GM18868 (cell line): ENCODE measurements around the gene EDAR.

ENCODE experiments used
- ATAC-seq: cut with Tn5 transposase; IDR thresholded peaks from one replicate; pipeline ENCODE4 v1.9.1; 2021; ENCODE audit warnings: mild to moderate bottlenecking, moderate library complexity; ENCODE audit not compliant: unreplicated experiment

Gene EDAR

GRCh38 chr2:108926561-108927380 is 62.2 kb downstream of the EDAR start:
- ATAC-seq = no peak

- ATAC-seq = no peak
These were observed 63.3 kb downstream of the EDAR start for GRCh38 chr2:108925735-108926134.

- ATAC-seq = no peak
These were observed 63.7 kb downstream of the EDAR start for GRCh38 chr2:108925286-108925685.

- ATAC-seq = no peak
These were observed 64.3 kb downstream of the EDAR start for GRCh38 chr2:108924580-108925251.

GRCh38 chr2:108923736-108924579 is 65.1 kb downstream of the EDAR start:
- ATAC-seq = no peak

GRCh38 chr2:108923019-108923700 is 65.9 kb downstream of the EDAR start:
- ATAC-seq = no peak

GRCh38 chr2:108922141-108922915 is 66.7 kb downstream of the EDAR start:
- ATAC-seq = no peak

- ATAC-seq = no peak
These were observed 67.7 kb downstream of the EDAR start for GRCh38 chr2:108921096-108922030.

GRCh38 chr2:108920686-108921085 is 68.3 kb downstream of the EDAR start:
- no peak for ATAC-seq

GRCh38 chr2:108919571-108920373 is 69.2 kb downstream of the EDAR start:
- no peak for ATAC-seq

GRCh38 chr2:108918941-108919341 is 70.1 kb downstream of the EDAR start:
- no peak for ATAC-seq

- no peak for ATAC-seq
These were observed 70.7 kb downstream of the EDAR start for GRCh38 chr2:108918156-108918874.

GRCh38 chr2:108917526-108917925 is 71.5 kb downstream of the EDAR start:
- no peak for ATAC-seq

- no peak for ATAC-seq
These were observed 72.1 kb downstream of the EDAR start for GRCh38 chr2:108916796-108917421.

GRCh38 chr2:108916122-108916795 is 72.8 kb downstream of the EDAR start:
- no peak for ATAC-seq

- ATAC-seq = no peak
These were observed 76.5 kb downstream of the EDAR start for GRCh38 chr2:108912629-108912902.
